Endodermal cell (in vitro differentiated cells): ENCODE measurements around the gene CDH8. TPM values are rescaled to one million over a fixed set of nuclear protein-coding genes. Genes with fewer than 3 reads are reported as not detected.
A peak's percentile ranks its signal among the peaks of the same experiment; 100 is the strongest.

Experiments used
- DNase-seq: peaks from one replicate; pipeline ENCODE4 v3.0.0-alpha.2; 2017
- H3K27ac ChIP-seq: 2 replicates; pipeline ENCODE4 v1.5.1; 2013; ENCODE audit warnings: mild to moderate bottlenecking, low read depth, low read length, moderate library complexity
- H3K27me3 ChIP-seq: 2 replicates; pipeline ENCODE4 v1.6.1; 2013; ENCODE audit warnings: mild to moderate bottlenecking, low read length, moderate library complexity; ENCODE audit not compliant: insufficient read depth, control insufficient read depth, poor library complexity, severe bottlenecking
- H3K36me3 ChIP-seq: 2 replicates; pipeline ENCODE4 v1.7.0; 2013; ENCODE audit warnings: mild to moderate bottlenecking, low read length, moderate library complexity; ENCODE audit not compliant: control insufficient read depth, insufficient read depth
- H3K4me1 ChIP-seq: one replicate; pipeline ENCODE4 v1.7.0; 2013; ENCODE audit warnings: low read length; ENCODE audit not compliant: control insufficient read depth, insufficient read depth
- H3K4me3 ChIP-seq: 2 replicates; pipeline ENCODE4 v1.5.1; 2013; ENCODE audit warnings: mild to moderate bottlenecking, low read length, moderate library complexity
- H3K9ac ChIP-seq: 2 replicates; pipeline ENCODE4 v1.6.1; 2013; ENCODE audit warnings: mild to moderate bottlenecking, low read length, moderate library complexity; ENCODE audit not compliant: poor library complexity, severe bottlenecking; ENCODE audit errors: extremely low read depth
- H3K9me3 ChIP-seq: 2 replicates; pipeline ENCODE4 v1.6.1; 2013; ENCODE audit warnings: mild to moderate bottlenecking, low read length, moderate library complexity; ENCODE audit not compliant: control insufficient read depth
- H3K27ac Mint-ChIP-seq: 2 replicates; pipeline ENCODE4 v1.8.0; 2020; ENCODE audit warnings: mixed read lengths
- H3K27me3 Mint-ChIP-seq: 2 replicates; pipeline ENCODE4 v1.8.0; 2021; ENCODE audit warnings: mild to moderate bottlenecking, mixed read lengths; ENCODE audit not compliant: insufficient read depth
- H3K36me3 Mint-ChIP-seq: 2 replicates; pipeline ENCODE4 v1.8.0; 2020; ENCODE audit warnings: low read depth, mixed read lengths
- H3K4me1 Mint-ChIP-seq: 2 replicates; pipeline ENCODE4 v1.8.0; 2020; ENCODE audit warnings: mixed read lengths
- H3K4me3 Mint-ChIP-seq: 2 replicates; pipeline ENCODE4 v1.8.0; 2020; ENCODE audit warnings: mild to moderate bottlenecking, moderate library complexity, mixed read lengths
- H3K9me3 Mint-ChIP-seq: 2 replicates; pipeline ENCODE4 v1.8.0; 2020; ENCODE audit warnings: mild to moderate bottlenecking, mixed read lengths
- WGBS, 2 experiments: methylation state at CpG; one replicate each; pipeline versions ENCODE4 v1.1.5 to v1.1.7; 2013; ENCODE audit warnings: missing lambda C conversion rate in 2 of 2, mixed read lengths in 1 of 2; ENCODE audit not compliant: insufficient coverage in 1 of 2, insufficient read length in 1 of 2; 5-methylcytosine and 5-hydroxymethylcytosine counted together
- total RNA-seq, 2 donors: library from RNA; stranded (reverse); fragmentation: NEBNext Ultra II Directional in 1 of 2; extraction: Animal tissue kit (Norgen Biotek cat#: 25700) in 1 of 2; gene quantifications; 2 replicates in 1 of 2; 3 replicates in 1 of 2; pipeline ENCODE4 v1.2.1, GENCODE V29; 2021
- TF ChIP-seq, protein P1 (sequence below): fragments of 200-600 bp; sonication (generic); conservative IDR thresholded peaks from 2 replicates; pipeline ENCODE4 v1.5.0; 2021; ENCODE audit warnings: antibody characterized with exemption, mild to moderate bottlenecking

Gene CDH8
- total RNA-seq, 2 donors from 2014 or later, result 13.9 to 27.2 TPM

GRCh38 chr16:61937646-61938045 is 98.6 kb downstream of the CDH8 start:
- no peak overlapping the region for H3K27ac ChIP-seq
- H3K27ac Mint-ChIP-seq, result no peak overlapping the region
- no peaks in the 10 kb centered on the region for H3K27me3 Mint-ChIP-seq
- no peak overlapping the region for H3K4me3 ChIP-seq
- no peaks in the 10 kb centered on the region for H3K27me3 ChIP-seq
- no peak overlapping the region for H3K9ac ChIP-seq
- H3K36me3 ChIP-seq, result no peaks in the 10 kb centered on the region
- H3K4me1 ChIP-seq, result no peaks in the 10 kb centered on the region
- H3K4me3 Mint-ChIP-seq, result no peak overlapping the region
- no peak for DNase-seq
- H3K36me3 Mint-ChIP-seq, result no peaks in the 10 kb centered on the region
- no peaks in the 10 kb centered on the region for H3K9me3 Mint-ChIP-seq
- no peaks in the 10 kb centered on the region for H3K9me3 ChIP-seq
- TF ChIP-seq, protein P1, sequence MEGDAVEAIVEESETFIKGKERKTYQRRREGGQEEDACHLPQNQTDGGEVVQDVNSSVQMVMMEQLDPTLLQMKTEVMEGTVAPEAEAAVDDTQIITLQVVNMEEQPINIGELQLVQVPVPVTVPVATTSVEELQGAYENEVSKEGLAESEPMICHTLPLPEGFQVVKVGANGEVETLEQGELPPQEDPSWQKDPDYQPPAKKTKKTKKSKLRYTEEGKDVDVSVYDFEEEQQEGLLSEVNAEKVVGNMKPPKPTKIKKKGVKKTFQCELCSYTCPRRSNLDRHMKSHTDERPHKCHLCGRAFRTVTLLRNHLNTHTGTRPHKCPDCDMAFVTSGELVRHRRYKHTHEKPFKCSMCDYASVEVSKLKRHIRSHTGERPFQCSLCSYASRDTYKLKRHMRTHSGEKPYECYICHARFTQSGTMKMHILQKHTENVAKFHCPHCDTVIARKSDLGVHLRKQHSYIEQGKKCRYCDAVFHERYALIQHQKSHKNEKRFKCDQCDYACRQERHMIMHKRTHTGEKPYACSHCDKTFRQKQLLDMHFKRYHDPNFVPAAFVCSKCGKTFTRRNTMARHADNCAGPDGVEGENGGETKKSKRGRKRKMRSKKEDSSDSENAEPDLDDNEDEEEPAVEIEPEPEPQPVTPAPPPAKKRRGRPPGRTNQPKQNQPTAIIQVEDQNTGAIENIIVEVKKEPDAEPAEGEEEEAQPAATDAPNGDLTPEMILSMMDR, result no peak
- peaks cover 25% of the 10 kb centered on the region for H3K4me1 Mint-ChIP-seq

DNA sequence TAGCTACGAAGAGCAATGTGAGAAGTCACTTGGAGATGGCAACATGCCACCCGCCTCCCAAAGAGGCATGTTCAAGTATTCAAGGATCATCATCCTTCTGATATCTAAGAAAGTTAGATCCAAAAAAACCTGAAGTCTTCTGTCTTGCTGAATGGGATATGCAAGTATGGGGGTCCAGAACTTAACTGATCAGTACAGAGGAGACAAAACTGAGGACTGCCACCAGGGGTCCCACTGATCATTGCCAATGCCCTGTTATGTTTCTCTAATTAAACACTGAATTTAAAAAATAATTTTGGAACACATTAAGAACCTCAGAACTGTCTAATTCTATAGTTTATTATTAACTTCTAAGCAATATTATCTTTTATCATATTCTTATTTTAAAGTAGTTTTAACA is 99.7 kb downstream of the CDH8 start:
- Mint-ChIP-seq H3K4me3 (no peak overlapping the region), H3K9me3 (no peaks in the 10 kb centered on the region), H3K4me1 (peaks cover 14% of the 10 kb centered on the region), H3K36me3 (no peaks in the 10 kb centered on the region), H3K27me3 (no peaks in the 10 kb centered on the region), H3K27ac (no peak overlapping the region)
- no peaks in the 10 kb centered on the region for H3K27me3 ChIP-seq
- 87% methylated on average over 2 of the region's 2 CpGs; no CpG with 5 or more reads in 1 of the 2 experiments for WGBS, 2 experiments
- H3K27ac ChIP-seq, result no peak overlapping the region
- TF ChIP-seq, protein P1, result peak; percentile 89
- no peaks in the 10 kb centered on the region for H3K9me3 ChIP-seq
- H3K9ac ChIP-seq, result no peak overlapping the region
- H3K36me3 ChIP-seq, result no peaks in the 10 kb centered on the region
- DNase-seq, result peak; percentile 69
- no peaks in the 10 kb centered on the region for H3K4me1 ChIP-seq
- no peak overlapping the region for H3K4me3 ChIP-seq

- Mint-ChIP-seq H3K27ac (no peak overlapping the region), H3K4me3 (no peak overlapping the region), H3K36me3 (no peaks in the 10 kb centered on the region), H3K27me3 (no peaks in the 10 kb centered on the region), H3K9me3 (no peaks in the 10 kb centered on the region), H3K4me1 (peaks cover under 1% of the 10 kb centered on the region)
- H3K9me3 ChIP-seq, result no peaks in the 10 kb centered on the region
- no peaks in the 10 kb centered on the region for H3K4me1 ChIP-seq
- no peaks in the 10 kb centered on the region for H3K27me3 ChIP-seq
- TF ChIP-seq, protein P1, result no peak
- no peaks in the 10 kb centered on the region for H3K36me3 ChIP-seq
- 85 to 90% methylated on average over 3 of the region's 3 CpGs for WGBS, 2 experiments
- no peak overlapping the region for H3K4me3 ChIP-seq
- no peak overlapping the region for H3K27ac ChIP-seq
- no peak for DNase-seq
- H3K9ac ChIP-seq, result no peak overlapping the region
These were observed 101.6 kb downstream of the CDH8 start for GRCh38 chr16:61934601-61935000.
